HepG2 (cell line): ENCODE data around the gene DHX58. TPM values are rescaled to one million over a fixed set of nuclear protein-coding genes. Genes with fewer than 3 reads are reported as not detected.

ENCODE experiments used
- ATAC-seq: fragments of 200-7000 bp; cut with Tn5 transposase; 3 replicates; pipeline ENCODE4 v1.9.1; 2020; ENCODE audit warnings: mild to moderate bottlenecking, moderate library complexity
- BruUV-seq: library from RNA; stranded (reverse); fragments of 400-500 nt; replicated peaks from 2 replicates; lab custom pipeline; 2021; lab: Mats Ljungman, UMichigan
- CTCF ChIA-PET: fragments of 300-600 bp; formaldehyde crosslinking; extraction: SDS; loops from one replicate; lab custom pipeline; 2021; ENCODE audit warnings: low total read pairs, inconsistent platforms, low intra/inter-chr PET ratio; lab: Yijun Ruan, JAX
- POLR2A ChIA-PET: fragments of 350-600 bp; sonication (Branson Sonifier 250); formaldehyde crosslinking; loops from one replicate; lab custom pipeline; 2020; ENCODE audit warnings: antibody characterized with exemption, inconsistent platforms; lab: Yijun Ruan, JAX
- DNase-seq: peaks from one replicate; pipeline ENCODE4 v3.0.0-alpha.2; 2015; ENCODE audit warnings: low spot score
- FAIRE-seq: peaks from 3 replicates; lab custom pipeline; 2011; peaks lifted over from hg19 to GRCh38; lab: Jason Lieb, UNC
- H2AFZ ChIP-seq: one replicate; pipeline ENCODE4 v1.6.1; 2011; ENCODE audit warnings: low read length, inconsistent platforms
- H3K27ac ChIP-seq: fragments of 300-600 bp; 3 replicates; pipeline ENCODE4 v1.8.0; 2011; ENCODE audit warnings: mixed run types, mild to moderate bottlenecking, mixed read lengths, low read length, inconsistent platforms; ENCODE audit not compliant: insufficient read depth; ENCODE audit errors: extremely low read length
- H3K27me3 ChIP-seq, 2 experiments: fragments of 200-600 bp in 1 of 2; 2 replicates in 1 of 2; 3 replicates in 1 of 2; pipeline versions ENCODE4 v1.6.0 to v1.8.0; 2011; ENCODE audit warnings: low read length in 2 of 2, mild to moderate bottlenecking in 2 of 2, moderate library complexity in 2 of 2, inconsistent platforms in 1 of 2; ENCODE audit not compliant: insufficient read depth in 2 of 2, control insufficient read depth in 1 of 2
- H3K36me3 ChIP-seq, 2 experiments: fragments of 200-600 bp in 1 of 2; replicated peaks in 1 of 2; 2 replicates in 1 of 2; 3 replicates in 1 of 2; pipeline versions ENCODE4 v1.5.1 to v1.8.0; 2011; ENCODE audit warnings: low read length in 2 of 2, inconsistent platforms in 1 of 2; ENCODE audit not compliant: insufficient read depth in 2 of 2, control insufficient read depth in 1 of 2
- H3K4me1 ChIP-seq: 2 replicates; pipeline ENCODE4 v1.5.1; 2012; ENCODE audit warnings: low read length, inconsistent platforms; ENCODE audit not compliant: insufficient read depth
- H3K4me2 ChIP-seq: 2 replicates; pipeline ENCODE4 v1.6.0; 2011; ENCODE audit warnings: low read depth, low read length, inconsistent platforms
- H3K4me3 ChIP-seq, 3 experiments: fragments of 200-600 bp in 1 of 3; sonication (generic), shearing (Covaris generic) in 1 of 3; replicated peaks in 1 of 3; 2 replicates each; pipeline ENCODE4 v1.5.1; 2011 to 2016; ENCODE audit warnings: low read length in 3 of 3, inconsistent platforms in 2 of 3, low read depth in 2 of 3, mild to moderate bottlenecking in 2 of 3, control low read depth in 1 of 3, mixed read lengths in 1 of 3; ENCODE audit not compliant: insufficient read depth in 1 of 3
- H3K79me2 ChIP-seq: one replicate; pipeline ENCODE4 v1.6.1; 2011; ENCODE audit warnings: low read length, inconsistent platforms; ENCODE audit not compliant: insufficient read depth
- H3K9ac ChIP-seq: 2 replicates; pipeline ENCODE4 v1.6.0; 2011; ENCODE audit warnings: mild to moderate bottlenecking, low read depth, low read length, inconsistent platforms; ENCODE audit not compliant: insufficient read depth
- H3K9me3 ChIP-seq: 2 replicates; pipeline ENCODE4 v1.5.1; 2012; ENCODE audit warnings: mild to moderate bottlenecking, low read length
- H4K20me1 ChIP-seq: 2 replicates; pipeline ENCODE4 v1.6.0; 2011; ENCODE audit warnings: inconsistent platforms, mild to moderate bottlenecking, low read length, moderate library complexity; ENCODE audit not compliant: insufficient read depth
- AGO1 ChIP-seq: fragments of 200-400 bp; formaldehyde crosslinking; IDR thresholded peaks from 2 replicates; pipeline ENCODE4 v1.6.1; 2017; ENCODE audit warnings: mild to moderate bottlenecking, low read depth, low read length, moderate library complexity; ENCODE audit not compliant: poor library complexity, severe bottlenecking
- EED ChIP-seq: sonication (generic); formaldehyde crosslinking; IDR thresholded peaks from 2 replicates; pipeline ENCODE4 v1.5.0; 2020; ENCODE audit warnings: mild to moderate bottlenecking, missing genetic modification reagents
- ELF3 ChIP-seq: IDR thresholded peaks from 2 replicates; pipeline ENCODE4 v1.6.1; 2016; ENCODE audit warnings: missing genetic modification reagents, missing compliant biosample characterization
- PHF21A ChIP-seq: sonication (generic); formaldehyde crosslinking; IDR thresholded peaks from 2 replicates; pipeline ENCODE4 v1.5.0; 2020; ENCODE audit warnings: mild to moderate bottlenecking, missing genetic modification reagents
- SETDB1 ChIP-seq: sonication (generic); formaldehyde crosslinking; IDR thresholded peaks from 2 replicates; pipeline ENCODE4 v1.5.1; 2020; ENCODE audit warnings: missing genetic modification reagents, mild to moderate bottlenecking, borderline replicate concordance
- TARDBP ChIP-seq: sonication (generic); formaldehyde crosslinking; IDR thresholded peaks from 2 replicates; pipeline ENCODE4 v1.8.0; 2022; ENCODE audit warnings: mild to moderate bottlenecking, missing genetic modification reagents
- ZFAT ChIP-seq: sonication (generic); formaldehyde crosslinking; conservative IDR thresholded peaks from 2 replicates; pipeline ENCODE4 v1.8.1; 2023; ENCODE audit warnings: missing genetic modification reagents, inconsistent platforms
- ZNF232 ChIP-seq: sonication (generic); formaldehyde crosslinking; IDR thresholded peaks from 2 replicates; pipeline ENCODE4 v1.4.0; 2020; ENCODE audit warnings: missing genetic modification reagents, borderline replicate concordance
- ZNF33B ChIP-seq: sonication (generic); formaldehyde crosslinking; IDR thresholded peaks from 2 replicates; pipeline ENCODE4 v1.5.1; 2020; ENCODE audit warnings: mild to moderate bottlenecking, missing genetic modification reagents
- ZSCAN29 ChIP-seq: sonication (generic); formaldehyde crosslinking; conservative IDR thresholded peaks from 2 replicates; pipeline ENCODE4 v1.4.0; 2020; ENCODE audit warnings: mild to moderate bottlenecking, missing genetic modification reagents
- WGBS: methylation state at CpG from one replicate; pipeline ENCODE4 v1.1.6; 2017; ENCODE audit warnings: low lambda C conversion rate; 5-methylcytosine and 5-hydroxymethylcytosine counted together
- in situ Hi-C: cut with HindIII; loops from 2 replicates; pipeline ENCODE4 v1.10.0; 2017; ENCODE audit warnings: low pct_unique_long_range_greater_than_20kb; ENCODE audit not compliant: extremely low pct_ligation_motif_present
- intact Hi-C: fragments of 100-400 bp; cut with micrococcal nuclease; formaldehyde crosslinking; loops from one replicate; pipeline ENCODE4 v1.10.0; 2022; ENCODE audit not compliant: unreplicated experiment
- polyA plus RNA-seq, 8 experiments: library from polyadenylated mRNA; depleted of rRNA in 3 of 8; stranded (reverse) in 7 of 8; unstranded in 1 of 8; fragments of >200 nt; fragmentation: Illumina TruSeq in 4 of 8; extraction: Trizol in 4 of 8; gene quantifications; 2 replicates each; pipeline versions ENCODE4 v1.2.1 to v1.2.3, GENCODE V29; 2011 to 2016; ENCODE audit warnings: low read depth in 4 of 8, missing spikeins in 1 of 8, mixed read lengths in 1 of 8; ENCODE audit not compliant: insufficient read depth in 1 of 8
- total RNA-seq, 5 experiments: library from RNA; depleted of rRNA; stranded (reverse); fragments of >200 nt; fragmentation: Illumina TruSeq; extraction: Trizol; gene quantifications; 2 replicates each; pipeline ENCODE4 v1.2.3, GENCODE V29; 2016; ENCODE audit warnings: low read depth in 1 of 5
- TF ChIP-seq, protein P1 (sequence below): sonication (generic); formaldehyde crosslinking; IDR thresholded peaks from 2 replicates; pipeline ENCODE4 v1.5.0; 2020; ENCODE audit warnings: missing genetic modification reagents, mild to moderate bottlenecking, borderline replicate concordance
- TF ChIP-seq, protein P2 (sequence below): sonication (generic); formaldehyde crosslinking; IDR thresholded peaks from 2 replicates; pipeline ENCODE4 v1.5.0; 2020; ENCODE audit warnings: mild to moderate bottlenecking, missing genetic modification reagents
- TF ChIP-seq, protein P3 (sequence below): IDR thresholded peaks from 2 replicates; pipeline ENCODE4 v1.6.1; 2016; ENCODE audit warnings: low read depth
- TF ChIP-seq, protein P4 (sequence below): IDR thresholded peaks from 2 replicates; pipeline ENCODE4 v1.6.1; 2012; ENCODE audit warnings: low read length, improper control_type of control experiment

DHX58 gene
- total and polyA plus RNA-seq, 2 of the 13 experiments (the other 11 are each of a cell fraction or from before 2014, with no cell fraction given): 6.7 to 7.8 TPM

DNA sequence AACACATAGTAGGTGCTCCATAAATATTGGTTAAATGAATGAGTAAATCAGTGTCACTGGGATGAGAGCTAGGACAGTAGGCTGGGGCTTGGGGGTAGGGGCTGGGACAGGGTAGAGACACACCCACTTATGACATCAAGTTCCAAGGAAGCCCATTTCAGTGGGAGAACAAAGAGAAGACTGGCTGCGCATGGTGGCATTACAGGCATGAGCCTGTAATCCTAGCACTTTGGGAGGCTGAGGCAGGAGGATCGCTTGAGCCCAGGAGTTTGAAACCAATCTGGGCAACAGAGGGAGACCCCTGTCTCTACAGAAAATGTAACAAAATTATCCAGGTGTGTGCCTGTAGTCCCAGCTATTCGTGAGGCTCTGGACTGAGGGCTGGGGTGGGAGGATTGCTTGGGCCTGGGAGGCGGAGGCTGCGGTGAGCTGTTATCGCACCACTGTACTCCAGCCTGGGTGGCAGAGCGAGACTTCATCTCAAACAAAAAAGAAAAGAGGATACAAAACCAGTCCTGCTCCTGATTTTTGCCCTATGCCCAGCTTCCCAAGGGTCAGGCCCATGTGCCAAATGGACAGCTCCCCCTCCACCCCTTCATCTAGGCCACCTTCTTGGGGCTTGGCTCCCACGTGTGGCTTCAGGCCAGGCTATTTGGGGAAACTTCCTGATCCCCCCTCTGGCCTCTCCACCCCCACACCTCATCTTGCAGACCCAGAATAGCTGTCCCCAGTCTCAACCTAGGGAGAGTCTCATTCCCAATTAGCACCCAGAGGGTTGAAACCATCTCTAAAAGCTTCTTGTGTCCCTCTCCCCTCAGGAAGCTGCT, 21.3 kb downstream of the DHX58 start:
- no peak overlapping the region for H3K4me3 ChIP-seq
- CTCF ChIA-PET: no interaction called here
- no peak overlapping the region for H3K27ac ChIP-seq
- H3K27me3 ChIP-seq: peaks cover 0 to 18% of the 10 kb centered on the region in 2 experiments; a peak in 2 of 5 replicates
- no peak overlapping the region; the same call in 1 of the 2 replicates for H3K4me2 ChIP-seq
- no peak for DNase-seq
- in situ Hi-C loops: no loop called here
- POLR2A ChIA-PET: interaction anchor here (0.7 to 1.9 kb wide), 8 partner anchors 11 to 132 kb away, joined by 3 to 9 read pairs (median 3); partner anchors contain the start of genes CNP, DHX58 and KAT2A
- BruUV-seq: no TSS peak
- peaks cover 77% of the 10 kb centered on the region for H3K4me1 ChIP-seq
- intact Hi-C loops: no loop called here
- H3K79me2 ChIP-seq: no peaks in the 10 kb centered on the region
- no peaks in the 10 kb centered on the region for H3K9me3 ChIP-seq
- H2AFZ ChIP-seq: no peak overlapping the region
- WGBS: 60% methylated on average over 8 of the region's 8 CpGs
- no peaks in the 10 kb centered on the region for H3K36me3 ChIP-seq
- no peak overlapping the region for H3K9ac ChIP-seq
- H4K20me1 ChIP-seq: no peaks in the 10 kb centered on the region
- no peak for ATAC-seq
- FAIRE-seq: no peak
- TF ChIP-seq, protein P1, sequence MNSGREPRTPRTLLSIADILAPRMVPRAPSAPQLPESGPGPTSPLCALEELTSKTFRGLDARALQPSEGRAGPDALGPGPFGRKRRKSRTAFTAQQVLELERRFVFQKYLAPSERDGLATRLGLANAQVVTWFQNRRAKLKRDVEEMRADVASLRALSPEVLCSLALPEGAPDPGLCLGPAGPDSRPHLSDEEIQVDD (CRISPR knock-in tag): no peak
- TF ChIP-seq AGO1 (no peak), PHF21A (CRISPR knock-in tag) (no peak), ZNF232 (no peak), SETDB1 (no peak), ZFAT (CRISPR knock-in tag) (no peak), TARDBP (CRISPR knock-in tag) (no peak), ZSCAN29 (no peak), EED (CRISPR knock-in tag) (no peak), ELF3 (CRISPR knock-in tag) (no peak), ZNF33B (CRISPR knock-in tag) (0 out of 2 replicates have a peak, but pooled peaks have one; percentile 33)
- TF ChIP-seq, protein P2, sequence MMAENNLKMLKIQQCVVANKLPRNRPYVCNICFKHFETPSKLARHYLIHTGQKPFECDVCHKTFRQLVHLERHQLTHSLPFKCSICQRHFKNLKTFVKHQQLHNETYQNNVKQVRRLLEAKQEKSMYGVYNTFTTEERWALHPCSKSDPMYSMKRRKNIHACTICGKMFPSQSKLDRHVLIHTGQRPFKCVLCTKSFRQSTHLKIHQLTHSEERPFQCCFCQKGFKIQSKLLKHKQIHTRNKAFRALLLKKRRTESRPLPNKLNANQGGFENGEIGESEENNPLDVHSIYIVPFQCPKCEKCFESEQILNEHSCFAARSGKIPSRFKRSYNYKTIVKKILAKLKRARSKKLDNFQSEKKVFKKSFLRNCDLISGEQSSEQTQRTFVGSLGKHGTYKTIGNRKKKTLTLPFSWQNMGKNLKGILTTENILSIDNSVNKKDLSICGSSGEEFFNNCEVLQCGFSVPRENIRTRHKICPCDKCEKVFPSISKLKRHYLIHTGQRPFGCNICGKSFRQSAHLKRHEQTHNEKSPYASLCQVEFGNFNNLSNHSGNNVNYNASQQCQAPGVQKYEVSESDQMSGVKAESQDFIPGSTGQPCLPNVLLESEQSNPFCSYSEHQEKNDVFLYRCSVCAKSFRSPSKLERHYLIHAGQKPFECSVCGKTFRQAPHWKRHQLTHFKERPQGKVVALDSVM (CRISPR knock-in tag): peak; percentile 35; the same call in 1 of the 2 replicates
- TF ChIP-seq, protein P3, sequence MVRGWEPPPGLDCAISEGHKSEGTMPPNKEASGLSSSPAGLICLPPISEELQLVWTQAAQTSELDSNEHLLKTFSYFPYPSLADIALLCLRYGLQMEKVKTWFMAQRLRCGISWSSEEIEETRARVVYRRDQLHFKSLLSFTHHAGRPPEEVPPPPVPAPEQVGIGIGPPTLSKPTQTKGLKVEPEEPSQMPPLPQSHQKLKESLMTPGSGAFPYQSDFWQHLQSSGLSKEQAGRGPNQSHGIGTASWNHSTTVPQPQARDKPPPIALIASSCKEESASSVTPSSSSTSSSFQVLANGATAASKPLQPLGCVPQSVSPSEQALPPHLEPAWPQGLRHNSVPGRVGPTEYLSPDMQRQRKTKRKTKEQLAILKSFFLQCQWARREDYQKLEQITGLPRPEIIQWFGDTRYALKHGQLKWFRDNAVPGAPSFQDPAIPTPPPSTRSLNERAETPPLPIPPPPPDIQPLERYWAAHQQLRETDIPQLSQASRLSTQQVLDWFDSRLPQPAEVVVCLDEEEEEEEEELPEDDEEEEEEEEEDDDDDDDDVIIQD (CRISPR knock-in tag): no peak
- TF ChIP-seq, protein P4, sequence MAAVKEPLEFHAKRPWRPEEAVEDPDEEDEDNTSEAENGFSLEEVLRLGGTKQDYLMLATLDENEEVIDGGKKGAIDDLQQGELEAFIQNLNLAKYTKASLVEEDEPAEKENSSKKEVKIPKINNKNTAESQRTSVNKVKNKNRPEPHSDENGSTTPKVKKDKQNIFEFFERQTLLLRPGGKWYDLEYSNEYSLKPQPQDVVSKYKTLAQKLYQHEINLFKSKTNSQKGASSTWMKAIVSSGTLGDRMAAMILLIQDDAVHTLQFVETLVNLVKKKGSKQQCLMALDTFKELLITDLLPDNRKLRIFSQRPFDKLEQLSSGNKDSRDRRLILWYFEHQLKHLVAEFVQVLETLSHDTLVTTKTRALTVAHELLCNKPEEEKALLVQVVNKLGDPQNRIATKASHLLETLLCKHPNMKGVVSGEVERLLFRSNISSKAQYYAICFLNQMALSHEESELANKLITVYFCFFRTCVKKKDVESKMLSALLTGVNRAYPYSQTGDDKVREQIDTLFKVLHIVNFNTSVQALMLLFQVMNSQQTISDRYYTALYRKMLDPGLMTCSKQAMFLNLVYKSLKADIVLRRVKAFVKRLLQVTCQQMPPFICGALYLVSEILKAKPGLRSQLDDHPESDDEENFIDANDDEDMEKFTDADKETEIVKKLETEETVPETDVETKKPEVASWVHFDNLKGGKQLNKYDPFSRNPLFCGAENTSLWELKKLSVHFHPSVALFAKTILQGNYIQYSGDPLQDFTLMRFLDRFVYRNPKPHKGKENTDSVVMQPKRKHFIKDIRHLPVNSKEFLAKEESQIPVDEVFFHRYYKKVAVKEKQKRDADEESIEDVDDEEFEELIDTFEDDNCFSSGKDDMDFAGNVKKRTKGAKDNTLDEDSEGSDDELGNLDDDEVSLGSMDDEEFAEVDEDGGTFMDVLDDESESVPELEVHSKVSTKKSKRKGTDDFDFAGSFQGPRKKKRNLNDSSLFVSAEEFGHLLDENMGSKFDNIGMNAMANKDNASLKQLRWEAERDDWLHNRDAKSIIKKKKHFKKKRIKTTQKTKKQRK: no peak
